ENCODE results near the gene XYLT1.

- TF ChIP-seq CTCF (IDR thresholded peaks at IDR 0.05; ENCODE audit: low read depth, low read length, poor library complexity, severe bottlenecking) (peak; percentile 95), EZH2phosphoT487 (IDR thresholded peaks at IDR 0.05; ENCODE audit: borderline replicate concordance, low read length) (no peak)
These were observed 276.5 kb downstream of the XYLT1 start for GRCh38 chr16:17194190-17194780.

Measured in DOHH2 (cell line).